Measurements from ENCODE around the gene DMAC2.
"Not testable (repeated sequence)": the region's sequence is repeated elsewhere in the genome, so short reads cannot be mapped to it uniquely, and the experiment has no call there.

DMAC2 gene

GRCh38 chr19:41442473-41443355 lies 3.0 kb upstream of the DMAC2 start, which contains the start of gene ERICH4:
Gene ERICH4 (plus strand): TSS chr19:41443156. CDS start chr19:41443170, 14 bp downstream.
- no peak for DNase-seq

DNA sequence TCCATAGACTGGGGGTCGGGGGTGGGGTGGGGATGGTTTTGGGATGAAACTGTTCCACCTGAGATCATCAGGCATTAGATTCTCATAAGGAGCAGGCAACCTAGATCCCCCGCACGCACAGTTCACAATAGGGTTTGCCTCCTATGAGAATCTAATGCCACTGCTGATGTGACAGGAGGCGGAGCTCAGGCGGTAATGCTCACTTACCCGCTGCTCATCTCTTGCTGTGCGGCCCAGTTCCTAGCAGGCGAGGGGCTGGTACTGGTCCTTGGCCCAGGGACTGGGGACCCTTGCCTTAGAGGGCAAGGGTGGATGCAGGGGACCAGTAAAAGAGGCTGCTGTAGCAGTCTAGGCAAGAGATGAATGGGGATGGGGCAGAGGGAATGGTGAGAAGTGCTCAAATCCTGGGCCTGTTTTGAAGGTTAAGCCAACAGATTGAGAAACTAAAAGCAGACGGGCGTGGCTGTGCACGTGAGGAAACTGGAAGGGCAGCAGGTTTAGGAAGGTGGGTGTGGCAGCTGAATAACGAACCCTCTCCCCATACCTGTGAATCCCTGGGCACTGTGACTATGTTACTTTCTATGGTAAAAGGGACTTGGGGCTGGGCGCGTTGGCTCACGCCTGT lies 1.7 kb upstream of the DMAC2 start:
- no peak for DNase-seq

DNA sequence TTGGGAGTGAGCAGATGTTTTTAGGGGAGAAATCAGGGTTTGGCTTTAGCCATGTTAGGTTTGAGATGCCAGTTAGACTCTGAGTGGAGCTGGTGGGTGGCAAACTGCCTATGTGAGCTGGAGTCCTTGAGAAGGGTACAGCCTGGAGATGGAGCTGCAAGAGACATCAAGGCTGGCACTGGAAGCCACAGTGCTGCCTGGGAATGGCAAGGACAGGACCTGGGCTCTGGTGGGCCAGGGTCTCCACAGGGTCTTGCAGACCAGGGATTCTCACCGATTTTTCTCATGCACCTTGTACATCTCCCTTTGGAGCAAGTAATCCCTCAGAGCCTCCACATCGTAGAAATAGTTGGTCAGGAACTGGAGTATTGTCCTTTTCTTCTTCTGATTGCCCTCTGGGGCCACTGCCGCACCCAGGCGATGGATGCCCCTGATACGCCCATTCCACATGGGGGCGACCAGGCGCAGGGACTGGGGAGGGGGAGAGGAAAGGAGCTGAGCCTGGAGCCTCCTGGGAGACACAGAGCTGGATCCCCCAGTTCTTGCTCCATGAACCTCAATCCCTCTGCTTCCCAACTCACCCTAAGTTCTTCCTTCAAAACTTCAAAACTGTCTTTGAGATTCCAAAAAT lies 1.7 kb downstream of the DMAC2 start:
- no peak for DNase-seq

GRCh38 chr19:41436674-41436951 lies 3.1 kb downstream of the DMAC2 start:
- DNase-seq: no peak

DNA sequence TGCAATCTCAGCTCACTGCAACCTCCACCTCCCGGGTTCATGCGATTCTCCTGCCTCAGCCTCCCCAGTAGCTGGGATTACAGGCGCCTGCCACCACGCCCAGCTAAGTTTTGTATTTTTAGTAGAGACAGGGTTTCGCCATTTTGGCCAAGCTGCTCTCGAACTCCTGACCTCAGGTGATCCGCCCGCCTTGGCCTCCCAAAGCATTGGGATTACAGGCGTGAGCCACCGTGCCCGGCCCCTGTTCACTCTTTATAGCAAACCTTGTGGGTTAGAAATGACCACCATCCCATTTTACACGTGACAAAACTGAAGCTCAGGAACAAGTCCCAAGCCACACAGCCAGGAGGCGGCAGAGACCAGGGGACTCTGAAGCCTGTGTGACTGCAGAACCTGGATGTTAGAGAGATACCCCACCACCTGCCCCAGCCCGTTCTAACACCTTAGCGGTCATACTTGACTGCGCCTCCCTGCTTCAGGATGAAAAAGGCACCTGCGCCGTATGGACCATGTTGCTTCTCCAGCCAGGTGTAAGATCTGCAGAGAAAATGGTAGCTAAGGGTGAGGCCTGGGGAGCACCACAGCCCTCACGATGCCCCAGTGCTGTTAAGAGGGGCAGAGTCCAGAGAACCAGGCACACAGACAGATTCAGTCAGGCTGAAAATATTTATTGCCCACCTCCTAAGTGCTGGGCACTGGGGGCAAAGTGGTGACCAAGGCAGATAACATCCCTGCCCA lies 3.6 kb downstream of the DMAC2 start:
- no peak for DNase-seq

- DNase-seq: not testable (repeated sequence)
Measured at GRCh38 chr19:41435376-41435775, 4.3 kb downstream of the DMAC2 start.

- peak; percentile 50 to 73 for DNase-seq
Measured at GRCh38 chr19:41434450-41434849, 5.3 kb downstream of the DMAC2 start.

- no peak for DNase-seq
Measured at GRCh38 chr19:41433171-41433570, 6.5 kb downstream of the DMAC2 start.

GRCh38 chr19:41431426-41432386 lies 8.0 kb downstream of the DMAC2 start:
- peak; percentile 79 to 86 for DNase-seq

DNA sequence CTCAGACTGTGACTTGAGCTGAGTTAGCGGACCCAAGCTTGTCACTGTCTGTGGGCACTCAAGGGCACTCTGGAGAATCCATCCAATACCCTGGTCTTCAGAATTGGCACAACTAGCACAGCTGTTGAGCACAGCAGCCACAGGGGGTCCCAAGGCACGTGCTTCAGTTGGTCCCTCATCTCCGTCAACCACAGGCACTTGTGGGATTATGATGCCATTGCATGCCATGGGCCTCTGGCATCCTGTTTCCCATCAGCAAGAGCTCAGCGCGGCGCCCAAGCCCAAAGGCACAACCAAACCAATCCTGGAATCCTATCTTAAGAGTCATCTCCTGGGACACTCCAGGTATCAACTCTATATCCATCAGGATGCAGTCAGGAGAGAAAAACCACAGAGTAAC lies 8.8 kb downstream of the DMAC2 start:
- no peak for DNase-seq

- DNase-seq: no peak
Measured at GRCh38 chr19:41428481-41428859, 11.2 kb downstream of the DMAC2 start.

DNA sequence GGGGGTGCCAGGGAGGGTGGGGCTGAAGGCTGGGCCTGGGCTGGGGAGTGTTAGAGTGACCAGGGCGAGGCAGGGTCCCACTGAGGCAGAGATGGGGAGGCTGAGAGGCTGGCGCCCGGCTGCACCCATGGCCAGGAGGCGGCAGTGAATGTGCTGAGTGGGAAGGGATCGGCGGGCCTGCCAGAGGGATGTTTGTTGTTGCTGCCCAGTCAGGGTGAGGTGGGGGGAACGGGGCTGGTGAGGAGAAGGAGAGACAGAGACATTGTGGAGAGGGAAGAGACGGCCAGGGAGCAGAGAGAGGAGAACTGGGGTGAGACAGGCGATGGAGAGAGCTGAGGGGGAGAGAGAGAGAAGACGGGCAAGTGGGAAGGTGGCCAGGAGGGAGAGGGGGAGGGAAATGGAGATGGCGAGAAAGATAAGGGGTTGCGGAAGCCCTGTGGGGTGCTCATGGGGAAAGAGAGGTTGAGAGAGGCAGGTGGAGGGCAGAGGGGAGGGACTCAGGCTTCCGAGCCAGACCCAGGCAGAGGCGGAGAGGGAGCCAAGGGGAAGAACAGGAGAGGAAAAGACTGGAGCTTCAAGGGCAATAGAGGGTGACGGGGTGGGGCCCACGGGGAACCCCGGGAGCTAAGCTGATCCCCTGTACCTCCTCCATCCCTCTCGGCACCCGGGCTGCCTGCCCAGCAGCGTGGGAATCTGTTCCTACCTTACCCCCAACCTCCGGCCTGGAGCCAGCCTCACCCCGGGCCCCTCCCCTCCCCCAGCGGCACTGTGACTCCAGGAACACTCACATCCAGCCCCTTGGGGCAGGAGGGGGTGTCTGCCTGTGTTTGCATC lies 11.8 kb downstream of the DMAC2 start:
- peak; percentile 59 to 61 for DNase-seq

- peak; percentile 70 to 71 for DNase-seq
Measured at GRCh38 chr19:41426952-41427646, 12.6 kb downstream of the DMAC2 start, which contains the start of gene B3GNT8. Gene B3GNT8 (minus strand): TSS chr19:41427374. CDS start chr19:41426778, 596 bp downstream.

GRCh38 chr19:41426116-41426841 lies 13.4 kb downstream of the DMAC2 start:
- no peak for DNase-seq

GRCh38 chr19:41425174-41426115 lies 14.3 kb downstream of the DMAC2 start:
- DNase-seq: no peak

- no peak for DNase-seq
Measured at GRCh38 chr19:41424335-41425173, 15.2 kb downstream of the DMAC2 start.

DNA sequence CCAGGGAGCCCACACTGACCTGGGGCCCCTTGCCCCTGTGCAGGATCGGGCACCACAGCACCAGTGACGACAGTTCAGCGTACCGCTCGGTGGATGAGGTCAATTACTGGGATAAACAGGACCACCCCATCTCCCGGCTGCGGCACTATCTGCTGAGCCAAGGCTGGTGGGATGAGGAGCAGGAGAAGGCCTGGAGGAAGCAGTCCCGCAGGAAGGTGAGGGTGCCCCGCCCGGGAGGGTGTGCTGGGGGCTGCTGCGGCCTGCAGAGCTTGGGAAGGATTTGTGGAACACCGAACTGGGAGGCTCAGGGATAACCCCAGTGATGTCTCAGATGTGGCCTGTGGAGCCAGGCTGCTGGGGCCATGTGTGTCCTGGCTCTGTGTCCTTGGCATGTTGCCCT lies 16.8 kb downstream of the DMAC2 start:
- DNase-seq: no peak

GRCh38 chr19:41422456-41422855 lies 17.3 kb downstream of the DMAC2 start:
- DNase-seq: no peak

All from Kasumi-1 (cell line).